ENCODE results near the gene ANK2.

DNA sequence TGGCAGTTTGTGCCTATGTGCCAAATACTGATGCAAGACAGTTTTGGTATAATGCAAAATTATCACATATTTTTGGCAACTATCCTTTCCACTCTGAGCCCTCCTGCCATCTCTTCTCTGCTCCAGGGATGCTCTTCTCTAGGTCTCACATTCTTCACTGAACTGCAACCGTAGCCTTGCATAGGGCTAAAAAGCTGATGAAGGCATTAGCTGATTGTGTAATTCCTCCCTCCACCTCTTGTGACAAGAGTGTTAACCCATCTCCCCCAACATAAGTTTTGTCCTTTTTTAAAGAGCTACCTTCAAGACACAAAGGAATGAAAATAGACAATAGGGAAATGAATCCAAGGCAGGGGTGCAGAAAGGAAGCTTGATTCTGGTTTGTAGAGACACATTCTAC is 33.1 kb upstream of the ANK2 start:
- TF ChIP-seq, protein P1, sequence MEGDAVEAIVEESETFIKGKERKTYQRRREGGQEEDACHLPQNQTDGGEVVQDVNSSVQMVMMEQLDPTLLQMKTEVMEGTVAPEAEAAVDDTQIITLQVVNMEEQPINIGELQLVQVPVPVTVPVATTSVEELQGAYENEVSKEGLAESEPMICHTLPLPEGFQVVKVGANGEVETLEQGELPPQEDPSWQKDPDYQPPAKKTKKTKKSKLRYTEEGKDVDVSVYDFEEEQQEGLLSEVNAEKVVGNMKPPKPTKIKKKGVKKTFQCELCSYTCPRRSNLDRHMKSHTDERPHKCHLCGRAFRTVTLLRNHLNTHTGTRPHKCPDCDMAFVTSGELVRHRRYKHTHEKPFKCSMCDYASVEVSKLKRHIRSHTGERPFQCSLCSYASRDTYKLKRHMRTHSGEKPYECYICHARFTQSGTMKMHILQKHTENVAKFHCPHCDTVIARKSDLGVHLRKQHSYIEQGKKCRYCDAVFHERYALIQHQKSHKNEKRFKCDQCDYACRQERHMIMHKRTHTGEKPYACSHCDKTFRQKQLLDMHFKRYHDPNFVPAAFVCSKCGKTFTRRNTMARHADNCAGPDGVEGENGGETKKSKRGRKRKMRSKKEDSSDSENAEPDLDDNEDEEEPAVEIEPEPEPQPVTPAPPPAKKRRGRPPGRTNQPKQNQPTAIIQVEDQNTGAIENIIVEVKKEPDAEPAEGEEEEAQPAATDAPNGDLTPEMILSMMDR (IDR thresholded peaks at IDR 0.05 in 8 of 11, conservative IDR thresholded peaks at IDR 0.05 in 3 of 11): no peak
- TF ChIP-seq POLR2A (IDR thresholded peaks at IDR 0.05): no peak
